ENCODE data around the gene CLMN. TPM values are rescaled to one million over a fixed set of nuclear protein-coding genes. Genes with fewer than 3 reads are reported as not detected.

CLMN gene
- total and polyA plus RNA-seq, 2 of the 4 experiments (the other 2 are of a cell fraction) = 0.10 to 0.18 TPM

DNA sequence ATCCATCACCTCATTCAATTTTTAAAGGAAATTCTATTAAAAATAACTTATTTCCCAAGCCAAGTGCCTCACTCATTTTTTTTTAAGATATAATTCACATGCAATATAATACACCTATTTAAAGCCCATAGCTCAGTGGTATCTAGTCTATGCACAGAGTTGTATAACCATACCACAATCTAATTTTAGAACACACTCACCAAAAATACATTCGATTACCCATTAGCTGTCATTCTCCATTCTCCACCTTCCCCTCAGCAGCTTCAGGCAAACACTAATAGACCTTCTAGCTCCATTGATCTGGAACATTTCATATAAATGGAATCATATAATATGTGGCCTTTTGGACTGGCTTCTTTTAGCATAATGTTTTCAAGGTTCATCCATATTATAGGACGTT lies 49.5 kb downstream of the CLMN start:
- BruUV-seq (replicated peaks) = no TSS peak
- H3K4me1 ChIP-seq (ENCODE audit: control insufficient read depth, insufficient read depth, low read length) = peaks cover 4% of the 10 kb centered on the region; the same call in 1 of the 2 replicates
- H3K9ac ChIP-seq (ENCODE audit: low read depth, low read length) = no peak overlapping the region
- H2BK5ac ChIP-seq (ENCODE audit: low read depth, low read length, poor library complexity, severe bottlenecking) = no peak overlapping the region
- no peak overlapping the region for H3K27ac ChIP-seq (ENCODE audit: insufficient read depth, low read length)
- no peak overlapping the region for H3K23ac ChIP-seq (ENCODE audit: low read depth, low read length)
- H3K27me3 ChIP-seq (ENCODE audit: control insufficient read depth, insufficient read depth, low read length) = no peaks in the 10 kb centered on the region
- no peak overlapping the region for H3K4me3 ChIP-seq (ENCODE audit: insufficient read depth, low read depth, low read length)
- ATAC-seq (ENCODE audit: low read depth) = no peak
- H2BK15ac ChIP-seq (ENCODE audit: low read depth, low read length) = no peak overlapping the region
- H2BK120ac ChIP-seq (ENCODE audit: low read depth, low read length) = no peak overlapping the region
- H3K18ac ChIP-seq (ENCODE audit: low read depth, low read length) = no peak overlapping the region
- H2AFZ ChIP-seq (replicated peaks; ENCODE audit: low read length, poor library complexity) = no peak overlapping the region
- H3K9me3 ChIP-seq (ENCODE audit: control insufficient read depth, insufficient read depth, low read length) = no peaks in the 10 kb centered on the region
- TF ChIP-seq, protein P1, sequence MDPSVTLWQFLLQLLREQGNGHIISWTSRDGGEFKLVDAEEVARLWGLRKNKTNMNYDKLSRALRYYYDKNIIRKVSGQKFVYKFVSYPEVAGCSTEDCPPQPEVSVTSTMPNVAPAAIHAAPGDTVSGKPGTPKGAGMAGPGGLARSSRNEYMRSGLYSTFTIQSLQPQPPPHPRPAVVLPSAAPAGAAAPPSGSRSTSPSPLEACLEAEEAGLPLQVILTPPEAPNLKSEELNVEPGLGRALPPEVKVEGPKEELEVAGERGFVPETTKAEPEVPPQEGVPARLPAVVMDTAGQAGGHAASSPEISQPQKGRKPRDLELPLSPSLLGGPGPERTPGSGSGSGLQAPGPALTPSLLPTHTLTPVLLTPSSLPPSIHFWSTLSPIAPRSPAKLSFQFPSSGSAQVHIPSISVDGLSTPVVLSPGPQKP (IDR thresholded peaks at IDR 0.05; ENCODE audit: borderline replicate concordance, low read depth, low read length) = no peak
- TF ChIP-seq, protein P2, sequence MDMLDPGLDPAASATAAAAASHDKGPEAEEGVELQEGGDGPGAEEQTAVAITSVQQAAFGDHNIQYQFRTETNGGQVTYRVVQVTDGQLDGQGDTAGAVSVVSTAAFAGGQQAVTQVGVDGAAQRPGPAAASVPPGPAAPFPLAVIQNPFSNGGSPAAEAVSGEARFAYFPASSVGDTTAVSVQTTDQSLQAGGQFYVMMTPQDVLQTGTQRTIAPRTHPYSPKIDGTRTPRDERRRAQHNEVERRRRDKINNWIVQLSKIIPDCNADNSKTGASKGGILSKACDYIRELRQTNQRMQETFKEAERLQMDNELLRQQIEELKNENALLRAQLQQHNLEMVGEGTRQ (IDR thresholded peaks at IDR 0.05; ENCODE audit: low read depth, low read length) = no peak
- no peak for TF ChIP-seq MAFK (IDR thresholded peaks at IDR 0.05; ENCODE audit: low read depth, low read length)
- no peak for TF ChIP-seq RAD21 (IDR thresholded peaks at IDR 0.05; ENCODE audit: low read length)
- TF ChIP-seq, protein P3, sequence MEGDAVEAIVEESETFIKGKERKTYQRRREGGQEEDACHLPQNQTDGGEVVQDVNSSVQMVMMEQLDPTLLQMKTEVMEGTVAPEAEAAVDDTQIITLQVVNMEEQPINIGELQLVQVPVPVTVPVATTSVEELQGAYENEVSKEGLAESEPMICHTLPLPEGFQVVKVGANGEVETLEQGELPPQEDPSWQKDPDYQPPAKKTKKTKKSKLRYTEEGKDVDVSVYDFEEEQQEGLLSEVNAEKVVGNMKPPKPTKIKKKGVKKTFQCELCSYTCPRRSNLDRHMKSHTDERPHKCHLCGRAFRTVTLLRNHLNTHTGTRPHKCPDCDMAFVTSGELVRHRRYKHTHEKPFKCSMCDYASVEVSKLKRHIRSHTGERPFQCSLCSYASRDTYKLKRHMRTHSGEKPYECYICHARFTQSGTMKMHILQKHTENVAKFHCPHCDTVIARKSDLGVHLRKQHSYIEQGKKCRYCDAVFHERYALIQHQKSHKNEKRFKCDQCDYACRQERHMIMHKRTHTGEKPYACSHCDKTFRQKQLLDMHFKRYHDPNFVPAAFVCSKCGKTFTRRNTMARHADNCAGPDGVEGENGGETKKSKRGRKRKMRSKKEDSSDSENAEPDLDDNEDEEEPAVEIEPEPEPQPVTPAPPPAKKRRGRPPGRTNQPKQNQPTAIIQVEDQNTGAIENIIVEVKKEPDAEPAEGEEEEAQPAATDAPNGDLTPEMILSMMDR (conservative IDR thresholded peaks at IDR 0.05; ENCODE audit: low read depth, low read length) = no peak
- no peak for TF ChIP-seq NFE2L2 (IDR thresholded peaks at IDR 0.05; ENCODE audit: low read depth, low read length)
- TF ChIP-seq CEBPB (IDR thresholded peaks at IDR 0.05; ENCODE audit: low read depth, low read length) = no peak
- TF ChIP-seq CHD1 (IDR thresholded peaks at IDR 0.05; ENCODE audit: low read depth, low read length) = no peak
- no peak for TF ChIP-seq SMC3 (IDR thresholded peaks at IDR 0.05; ENCODE audit: low read depth, low read length)
- no peak for TF ChIP-seq RFX5 (IDR thresholded peaks at IDR 0.05; ENCODE audit: low read depth, low read length)
- no peak for TF ChIP-seq MAZ (IDR thresholded peaks at IDR 0.05; ENCODE audit: borderline replicate concordance, low read depth, low read length)
- TF ChIP-seq BHLHE40 (IDR thresholded peaks at IDR 0.05; ENCODE audit: low read depth, low read length) = no peak
- TF ChIP-seq POLR2A (IDR thresholded peaks at IDR 0.05; ENCODE audit: low read depth, low read length) = no peak
- no peak for TF ChIP-seq FOS (IDR thresholded peaks at IDR 0.05; ENCODE audit: low read depth, low read length)
- no peak for TF ChIP-seq MXI1 (IDR thresholded peaks at IDR 0.05; ENCODE audit: borderline replicate concordance, low read depth, low read length)
- TF ChIP-seq RCOR1 (IDR thresholded peaks at IDR 0.05; ENCODE audit: insufficient replicate concordance, low read length) = no peak
- H3K9me1 ChIP-seq (ENCODE audit: insufficient read depth, low read length) = no peaks in the 10 kb centered on the region
- no peaks in the 10 kb centered on the region for H3K79me1 ChIP-seq (ENCODE audit: low read depth in 1 of 2, low read length in 2 of 2)
- H3K36me3 ChIP-seq (ENCODE audit: control insufficient read depth, insufficient read depth, low read length) = no peaks in the 10 kb centered on the region
- no peak overlapping the region for H2AK5ac ChIP-seq (ENCODE audit: low read depth, low read length)
- no peak overlapping the region for H3K56ac ChIP-seq (ENCODE audit: extremely low read depth, insufficient read depth, low read length)
- WGBS, 2 experiments (ENCODE audit: extremely low coverage in 2 of 2, insufficient read length in 1 of 2) = no CpG with 5 or more reads among the region's 2 CpGs
- ChIA-PET CTCF (no interaction called here), POLR2A (ENCODE audit: unreplicated experiment) (no interaction called here)
- no peak overlapping the region for H2AK9ac ChIP-seq (replicated peaks; ENCODE audit: low read depth, low read length, poor library complexity)
- H2BK20ac ChIP-seq (ENCODE audit: low read depth, low read length) = no peak overlapping the region
- no peaks in the 10 kb centered on the region for H4K20me1 ChIP-seq (ENCODE audit: insufficient read depth, low read length)
- H3K4me2 ChIP-seq (ENCODE audit: low read depth, low read length) = no peak overlapping the region
- dilution Hi-C loops (cut with HindIII; ENCODE audit: low sequenced_read_pairs, unreplicated experiment) = no loop called here
- in situ Hi-C loops (cut with MboI; ENCODE audit: low sequenced_read_pairs) = no loop called here
- H4K8ac ChIP-seq (ENCODE audit: low read depth in 2 of 2, low read length in 2 of 2) = no peak overlapping the region
- no peak overlapping the region for H4K91ac ChIP-seq (ENCODE audit: insufficient read depth, low read depth, low read length)
- no peak for DNase-seq
- no peak overlapping the region for H3K4ac ChIP-seq (ENCODE audit: low read depth, low read length)
- intact Hi-C loops (cut with micrococcal nuclease) = no loop called here
- H3K14ac ChIP-seq (replicated peaks; ENCODE audit: low read depth, low read length) = no peak overlapping the region
- H4K5ac ChIP-seq (ENCODE audit: low read depth, low read length) = no peak overlapping the region

All from IMR-90 (cell line).